ENCODE results near the gene CCDC83. TPM values are rescaled to one million over a fixed set of nuclear protein-coding genes. Genes with fewer than 3 reads are reported as not detected.

CCDC83 gene
- total RNA-seq, 4 donors from 2014 or later = not detected

- TF ChIP-seq POLR2A (IDR thresholded peaks at IDR 0.05) (no peak), CTCF (IDR thresholded peaks at IDR 0.05) (no peak), EP300 (IDR thresholded peaks at IDR 0.05) (no peak)
- 71 to 81% methylated on average over 2 of the region's 2 CpGs for WGBS, 2 donors
- Histone ChIP-seq H3K27me3 (no peaks in the 10 kb centered on the region), H3K4me1 (no peaks in the 10 kb centered on the region), H3K27ac (no peak overlapping the region), H3K36me3 (no peaks in the 10 kb centered on the region), H3K9me3 (peaks cover 0 to 6% (median 0%) of the 10 kb centered on the region in 4 donors), H3K4me3 (no peak overlapping the region)
- DNase-seq (ENCODE audit: low spot score in 2 of 2) = no peak
Observed at GRCh38 chr11:85912414-85912813, 57.2 kb downstream of the CCDC83 start.

DNA sequence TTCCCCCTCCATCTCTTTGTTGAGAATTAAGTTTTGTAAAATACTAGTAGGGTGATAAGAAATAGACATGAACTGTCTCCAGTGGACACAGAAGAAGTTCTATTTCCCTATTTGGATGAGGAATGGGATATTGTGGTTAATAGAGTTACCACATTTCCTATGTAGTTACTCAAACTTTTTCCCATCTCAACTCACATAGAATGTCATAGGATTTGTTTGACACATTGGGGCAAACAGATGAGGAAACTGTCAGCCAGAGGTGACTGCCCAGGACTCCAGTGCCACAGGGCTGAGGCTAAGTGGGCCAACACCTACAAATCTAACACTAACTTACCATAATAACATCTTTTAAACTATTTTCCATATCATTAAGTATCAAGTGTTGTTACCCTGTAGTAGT lies 58.3 kb downstream of the CCDC83 start:
- Histone ChIP-seq H3K4me3 (no peak overlapping the region), H3K27ac (no peak overlapping the region), H3K4me1 (no peaks in the 10 kb centered on the region), H3K36me3 (no peaks in the 10 kb centered on the region), H3K27me3 (no peaks in the 10 kb centered on the region), H3K9me3 (peaks cover 0 to 6% (median 0%) of the 10 kb centered on the region in 4 donors)
- DNase-seq (ENCODE audit: low spot score in 2 of 2) = no peak
- TF ChIP-seq EP300 (IDR thresholded peaks at IDR 0.05) = peak in 1 of 2 donors; percentile 55
- TF ChIP-seq POLR2A (IDR thresholded peaks at IDR 0.05) = no peak

- Histone ChIP-seq H3K27ac (no peak overlapping the region), H3K9me3 (peaks cover 0 to 6% (median 0%) of the 10 kb centered on the region in 4 donors), H3K27me3 (no peaks in the 10 kb centered on the region), H3K4me3 (no peak overlapping the region), H3K36me3 (no peaks in the 10 kb centered on the region), H3K4me1 (no peaks in the 10 kb centered on the region)
- WGBS, 2 donors = 84 to 88% methylated on average over 6 of the region's 6 CpGs
- no peak for DNase-seq (ENCODE audit: low spot score in 2 of 2)
- TF ChIP-seq EP300 (IDR thresholded peaks at IDR 0.05) (no peak), CTCF (IDR thresholded peaks at IDR 0.05) (no peak), POLR2A (IDR thresholded peaks at IDR 0.05) (no peak)
Observed at GRCh38 chr11:85914425-85914824, 59.2 kb downstream of the CCDC83 start.

- 64 to 66% methylated on average over 4 of the region's 4 CpGs for WGBS, 2 donors
- no peak for TF ChIP-seq CTCF (IDR thresholded peaks at IDR 0.05)
- TF ChIP-seq POLR2A (IDR thresholded peaks at IDR 0.05) = no peak
- TF ChIP-seq EP300 (IDR thresholded peaks at IDR 0.05) = no peak
- DNase-seq (ENCODE audit: low spot score in 2 of 2) = no peak
- no peak overlapping the region for H3K4me3 ChIP-seq
- H3K9me3 ChIP-seq = peaks cover 0 to 6% (median 0%) of the 10 kb centered on the region in 4 donors
- H3K4me1 ChIP-seq = no peaks in the 10 kb centered on the region
- H3K27ac ChIP-seq = no peak overlapping the region
- no peaks in the 10 kb centered on the region for H3K36me3 ChIP-seq
- no peaks in the 10 kb centered on the region for H3K27me3 ChIP-seq
Observed at GRCh38 chr11:85918910-85919794, 64.0 kb downstream of the CCDC83 start.

GRCh38 chr11:85922367-85922766 lies 67.2 kb downstream of the CCDC83 start:
- TF ChIP-seq CTCF (IDR thresholded peaks at IDR 0.05) (no peak), POLR2A (IDR thresholded peaks at IDR 0.05) (no peak), EP300 (IDR thresholded peaks at IDR 0.05) (no peak)
- DNase-seq (ENCODE audit: low spot score in 2 of 2) = no peak
- H3K27ac ChIP-seq = no peak overlapping the region
- no peaks in the 10 kb centered on the region for H3K27me3 ChIP-seq
- no peak overlapping the region for H3K4me3 ChIP-seq
- no peaks in the 10 kb centered on the region for H3K36me3 ChIP-seq
- WGBS, 2 donors = 92 to 95% methylated on average over 1 of the region's 1 CpG
- H3K9me3 ChIP-seq = no peaks in the 10 kb centered on the region
- H3K4me1 ChIP-seq = no peaks in the 10 kb centered on the region
